NCI-H446 treated with DMSO at 0.1 percent for 48 hours (cell line): ENCODE measurements around the gene PXN.
"Not testable (repeated sequence)": the region's sequence is repeated elsewhere in the genome, so short reads cannot be mapped to it uniquely, and the experiment has no call there.

Source experiments
- DNase-seq: peaks from one replicate; lab custom pipeline; 2025; lab: John Stamatoyannopoulos, UW

Gene PXN

GRCh38 chr12:120209851-120210250, 55.7 kb downstream of the PXN start:
- DNase-seq, result no peak

- no peak for DNase-seq
Measured at GRCh38 chr12:120207227-120207626, 58.3 kb downstream of the PXN start.

- DNase-seq, result not testable (repeated sequence)
Measured at GRCh38 chr12:120206781-120207180, 58.7 kb downstream of the PXN start.

GRCh38 chr12:120206228-120206627, 59.3 kb downstream of the PXN start:
- DNase-seq, result no peak

- no peak for DNase-seq
Measured at GRCh38 chr12:120204171-120204570, 61.4 kb downstream of the PXN start.

GRCh38 chr12:120200364-120200800, 65.1 kb downstream of the PXN start:
- no peak for DNase-seq

GRCh38 chr12:120199595-120200306, 65.8 kb downstream of the PXN start:
- no peak for DNase-seq

- no peak for DNase-seq
Measured at GRCh38 chr12:120199025-120199424, 66.5 kb downstream of the PXN start.

- DNase-seq, result no peak
Measured at GRCh38 chr12:120197542-120197887, 68.0 kb downstream of the PXN start.

- DNase-seq, result not testable (repeated sequence)
Measured at GRCh38 chr12:120196817-120197541, 68.6 kb downstream of the PXN start.

- no peak for DNase-seq
Measured at GRCh38 chr12:120196363-120196762, 69.2 kb downstream of the PXN start.

GRCh38 chr12:120194534-120195395, 70.8 kb downstream of the PXN start, which contains the start of gene GCN1:
Gene GCN1 (minus strand): TSS chr12:120194715. CDS start chr12:120194697, 18 bp downstream.
- DNase-seq, result peak; percentile 26

GRCh38 chr12:120194226-120194533, 71.3 kb downstream of the PXN start:
- DNase-seq, result no peak

- not testable (repeated sequence) for DNase-seq
Measured at GRCh38 chr12:120193286-120193685, 72.2 kb downstream of the PXN start.

GRCh38 chr12:120190985-120191480, 74.5 kb downstream of the PXN start:
- no peak for DNase-seq

- no peak for DNase-seq
Measured at GRCh38 chr12:120190386-120190785, 75.1 kb downstream of the PXN start.

GRCh38 chr12:120186654-120187053, 78.9 kb downstream of the PXN start:
- no peak for DNase-seq

- peak; percentile 61 for DNase-seq
Measured at GRCh38 chr12:120183211-120183631, 82.3 kb downstream of the PXN start.

- DNase-seq, result no peak
Measured at GRCh38 chr12:120181991-120182631, 83.4 kb downstream of the PXN start.

GRCh38 chr12:120180975-120181374, 84.6 kb downstream of the PXN start:
- no peak for DNase-seq

GRCh38 chr12:120175537-120175936, 90.0 kb downstream of the PXN start:
- no peak for DNase-seq

- DNase-seq, result no peak
Measured at GRCh38 chr12:120175062-120175461, 90.5 kb downstream of the PXN start.
